IMR-90 (cell line): ENCODE results near the gene MTF1.
A peak's percentile ranks its signal among the peaks of the same experiment; 100 is the strongest.

Source experiments
- CEBPB ChIP-seq: IDR thresholded peaks from 2 replicates; pipeline ENCODE4 v1.6.1; 2012; ENCODE audit warnings: low read depth, low read length, improper control_type of control experiment
- CTCF ChIP-seq: conservative IDR thresholded peaks from 2 replicates; pipeline ENCODE4 v1.5.1; 2012; ENCODE audit warnings: mild to moderate bottlenecking, low read depth, low read length, improper control_type of control experiment
- FOS ChIP-seq: fragments of 150-350 bp; IDR thresholded peaks from 2 replicates; pipeline ENCODE4 v1.6.1; 2016; ENCODE audit warnings: low read depth, low read length
- MAZ ChIP-seq: IDR thresholded peaks from 2 replicates; pipeline ENCODE4 v1.6.1; 2012; ENCODE audit warnings: low read depth, mild to moderate bottlenecking, low read length, improper control_type of control experiment, moderate library complexity, borderline replicate concordance
- NFE2L2 ChIP-seq: fragments of 150-350 bp; IDR thresholded peaks from 2 replicates; pipeline ENCODE4 v1.6.1; 2016; ENCODE audit warnings: low read depth, mild to moderate bottlenecking, low read length
- POLR2A ChIP-seq: IDR thresholded peaks from 2 replicates; pipeline ENCODE4 v1.6.1; 2012; ENCODE audit warnings: mild to moderate bottlenecking, low read depth, low read length
- RAD21 ChIP-seq: IDR thresholded peaks from 2 replicates; pipeline ENCODE4 v1.6.1; 2012; ENCODE audit warnings: low read length, improper control_type of control experiment
- TF ChIP-seq, protein P1 (sequence below): fragments of 150-350 bp; IDR thresholded peaks from 2 replicates; pipeline ENCODE4 v1.6.1; 2017; ENCODE audit warnings: mild to moderate bottlenecking, antibody characterized with exemption, low read length, low read depth

DNA sequence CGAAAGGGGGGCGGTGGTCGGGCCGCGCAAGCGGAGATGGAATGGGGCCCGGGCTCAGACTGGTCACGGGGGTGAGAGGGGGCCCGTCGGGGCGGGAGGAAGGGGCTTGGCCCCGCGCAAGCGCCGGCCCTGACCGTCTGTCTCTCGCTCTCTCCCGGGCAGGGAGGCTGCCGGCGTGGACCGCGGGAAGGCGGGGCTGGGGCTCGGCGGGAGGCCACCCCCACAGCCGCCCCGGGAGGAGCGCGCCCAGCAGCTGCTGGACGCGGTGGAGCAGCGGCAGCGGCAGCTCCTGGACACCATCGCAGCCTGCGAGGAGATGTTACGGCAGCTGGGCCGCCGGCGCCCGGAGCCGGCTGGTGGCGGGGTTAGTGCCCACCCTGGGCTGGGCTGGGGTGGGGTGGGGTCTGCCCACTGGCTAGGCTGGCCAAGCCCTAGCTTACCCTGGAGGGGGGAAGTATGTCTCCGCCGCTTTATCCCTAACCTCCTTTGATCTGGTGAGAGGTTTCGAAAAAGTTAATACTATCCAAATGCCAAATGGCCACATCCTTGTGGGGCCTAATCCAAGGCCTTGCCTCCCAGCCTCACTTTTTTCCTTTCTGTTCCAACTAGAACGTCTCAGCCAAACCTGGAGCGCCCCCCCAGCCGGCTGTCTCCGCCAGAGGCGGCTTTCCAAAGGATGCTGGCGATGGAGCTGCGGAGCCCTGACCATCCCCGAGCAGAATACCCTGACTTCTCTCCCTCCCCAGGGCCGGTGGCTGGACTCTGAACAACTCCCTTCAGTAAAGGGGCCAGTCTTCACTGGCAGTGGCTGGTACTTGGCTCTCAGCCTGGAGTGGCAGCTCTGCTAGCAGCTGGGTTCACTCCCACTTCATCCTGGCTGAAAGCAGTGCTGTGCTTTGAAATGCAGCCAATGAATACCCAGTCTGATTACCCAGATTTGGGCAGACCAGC lies 50.7 kb downstream of the MTF1 start:
- TF ChIP-seq CTCF = no peak
- TF ChIP-seq, protein P1, sequence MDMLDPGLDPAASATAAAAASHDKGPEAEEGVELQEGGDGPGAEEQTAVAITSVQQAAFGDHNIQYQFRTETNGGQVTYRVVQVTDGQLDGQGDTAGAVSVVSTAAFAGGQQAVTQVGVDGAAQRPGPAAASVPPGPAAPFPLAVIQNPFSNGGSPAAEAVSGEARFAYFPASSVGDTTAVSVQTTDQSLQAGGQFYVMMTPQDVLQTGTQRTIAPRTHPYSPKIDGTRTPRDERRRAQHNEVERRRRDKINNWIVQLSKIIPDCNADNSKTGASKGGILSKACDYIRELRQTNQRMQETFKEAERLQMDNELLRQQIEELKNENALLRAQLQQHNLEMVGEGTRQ = no peak
- no peak for TF ChIP-seq CEBPB
- TF ChIP-seq FOS = no peak
- TF ChIP-seq RAD21 = no peak
- no peak for TF ChIP-seq NFE2L2
- TF ChIP-seq POLR2A = no peak; the same call in 1 of the 2 replicates
- TF ChIP-seq MAZ = peak; percentile 66
